ENCODE results near the gene SHROOM4. TPM values are rescaled to one million over a fixed set of nuclear protein-coding genes. Genes with fewer than 3 reads are reported as not detected.

The SHROOM4 gene
- total RNA-seq, 1 donor from 2014 or later = 7.0 TPM

DNA sequence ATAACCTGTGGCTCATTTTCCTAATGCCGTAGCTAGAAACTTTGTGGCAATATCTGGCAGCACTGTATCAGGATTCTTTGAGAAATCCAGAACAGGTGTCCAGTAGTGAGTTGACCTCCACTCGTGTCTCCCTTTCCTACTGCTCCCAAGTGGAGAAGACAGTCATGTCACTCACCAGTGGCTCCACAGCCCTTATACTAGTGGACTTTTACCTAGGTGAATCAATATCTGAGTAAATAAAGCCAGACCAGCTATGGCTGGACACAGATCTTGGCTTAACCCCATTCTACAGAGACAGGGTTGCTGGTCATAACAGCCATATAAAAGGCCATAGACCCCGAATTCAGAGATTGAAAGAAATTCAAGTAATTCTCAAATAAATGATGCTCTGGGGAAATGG is 46.5 kb upstream of the SHROOM4 start:
- Histone ChIP-seq H3K79me2 (ENCODE audit: insufficient read depth, low read length) (no peaks in the 10 kb centered on the region), H3K9ac (ENCODE audit: low read length) (no peak overlapping the region), H3K4me2 (ENCODE audit: low read length) (no peak overlapping the region), H4K20me1 (ENCODE audit: insufficient read depth, low read length) (no peaks in the 10 kb centered on the region), H2AFZ (ENCODE audit: low read depth, low read length) (no peak overlapping the region), H3K4me1 (ENCODE audit: insufficient read depth, low read length) (no peaks in the 10 kb centered on the region), H3K4me3 (ENCODE audit: insufficient read depth, low read depth, low read length) (no peak overlapping the region), H3K27me3 (ENCODE audit: insufficient read depth, low read length) (no peaks in the 10 kb centered on the region), H3K27ac (ENCODE audit: low read depth, low read length) (no peak overlapping the region), H3K36me3 (ENCODE audit: insufficient read depth, low read length) (no peaks in the 10 kb centered on the region), H3K9me3 (ENCODE audit: insufficient read depth, low read depth, low read length) (no peaks in the 10 kb centered on the region)
- no peak overlapping the region for H3K4me3 Mint-ChIP-seq (ENCODE audit: unreplicated experiment)
- H3K9me3 Mint-ChIP-seq (ENCODE audit: unreplicated experiment) = no peaks in the 10 kb centered on the region
- FAIRE-seq (no peak), DNase-seq (ENCODE audit: low read depth) (no peak)
- no peaks in the 10 kb centered on the region for H3K36me3 Mint-ChIP-seq (ENCODE audit: low read depth, unreplicated experiment)
- H3K4me1 Mint-ChIP-seq (ENCODE audit: low read depth, unreplicated experiment) = peaks cover 2% of the 10 kb centered on the region
- no peaks in the 10 kb centered on the region for H3K27me3 Mint-ChIP-seq (ENCODE audit: low read depth, unreplicated experiment)
- TF ChIP-seq, protein P1, sequence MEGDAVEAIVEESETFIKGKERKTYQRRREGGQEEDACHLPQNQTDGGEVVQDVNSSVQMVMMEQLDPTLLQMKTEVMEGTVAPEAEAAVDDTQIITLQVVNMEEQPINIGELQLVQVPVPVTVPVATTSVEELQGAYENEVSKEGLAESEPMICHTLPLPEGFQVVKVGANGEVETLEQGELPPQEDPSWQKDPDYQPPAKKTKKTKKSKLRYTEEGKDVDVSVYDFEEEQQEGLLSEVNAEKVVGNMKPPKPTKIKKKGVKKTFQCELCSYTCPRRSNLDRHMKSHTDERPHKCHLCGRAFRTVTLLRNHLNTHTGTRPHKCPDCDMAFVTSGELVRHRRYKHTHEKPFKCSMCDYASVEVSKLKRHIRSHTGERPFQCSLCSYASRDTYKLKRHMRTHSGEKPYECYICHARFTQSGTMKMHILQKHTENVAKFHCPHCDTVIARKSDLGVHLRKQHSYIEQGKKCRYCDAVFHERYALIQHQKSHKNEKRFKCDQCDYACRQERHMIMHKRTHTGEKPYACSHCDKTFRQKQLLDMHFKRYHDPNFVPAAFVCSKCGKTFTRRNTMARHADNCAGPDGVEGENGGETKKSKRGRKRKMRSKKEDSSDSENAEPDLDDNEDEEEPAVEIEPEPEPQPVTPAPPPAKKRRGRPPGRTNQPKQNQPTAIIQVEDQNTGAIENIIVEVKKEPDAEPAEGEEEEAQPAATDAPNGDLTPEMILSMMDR (IDR thresholded peaks at IDR 0.05; ENCODE audit: insufficient read depth, low read depth, low read length) = no peak
- no peak for TF ChIP-seq EZH2 (IDR thresholded peaks at IDR 0.05; ENCODE audit: insufficient read depth, low read length)
- H3K27ac Mint-ChIP-seq (ENCODE audit: unreplicated experiment) = no peak overlapping the region

DNA sequence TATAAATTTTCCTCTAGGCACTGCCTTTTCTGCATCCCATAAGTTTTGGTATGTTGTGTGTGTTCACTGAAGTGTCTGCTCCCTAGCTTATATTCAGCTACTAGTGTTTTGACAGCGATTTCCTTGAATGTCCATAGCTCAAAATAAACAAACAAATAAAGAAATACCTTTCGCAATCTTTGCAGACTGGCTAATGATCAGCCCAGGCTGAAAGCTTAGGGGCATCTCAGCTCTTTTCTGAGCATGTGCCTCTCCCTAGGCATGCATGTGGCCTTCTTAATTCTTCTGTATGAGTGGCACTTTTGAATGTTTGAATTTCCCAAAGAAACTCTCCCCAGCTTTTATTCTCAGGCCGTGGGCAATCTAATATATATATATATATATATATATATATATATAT is 44.6 kb upstream of the SHROOM4 start:
- Histone ChIP-seq H3K27me3 (ENCODE audit: insufficient read depth, low read length) (no peaks in the 10 kb centered on the region), H3K9me3 (ENCODE audit: insufficient read depth, low read depth, low read length) (no peaks in the 10 kb centered on the region), H4K20me1 (ENCODE audit: insufficient read depth, low read length) (no peaks in the 10 kb centered on the region), H3K4me2 (ENCODE audit: low read length) (no peak overlapping the region), H2AFZ (ENCODE audit: low read depth, low read length) (no peak overlapping the region), H3K4me1 (ENCODE audit: insufficient read depth, low read length) (no peaks in the 10 kb centered on the region), H3K79me2 (ENCODE audit: insufficient read depth, low read length) (no peaks in the 10 kb centered on the region), H3K27ac (ENCODE audit: low read depth, low read length) (no peak overlapping the region), H3K4me3 (ENCODE audit: insufficient read depth, low read depth, low read length) (no peak overlapping the region), H3K9ac (ENCODE audit: low read length) (no peak overlapping the region), H3K36me3 (ENCODE audit: insufficient read depth, low read length) (no peaks in the 10 kb centered on the region)
- Mint-ChIP-seq H3K4me1 (ENCODE audit: low read depth, unreplicated experiment) (no peaks in the 10 kb centered on the region), H3K36me3 (ENCODE audit: low read depth, unreplicated experiment) (no peaks in the 10 kb centered on the region), H3K27ac (ENCODE audit: unreplicated experiment) (no peak overlapping the region), H3K4me3 (ENCODE audit: unreplicated experiment) (no peak overlapping the region), H3K9me3 (ENCODE audit: unreplicated experiment) (no peaks in the 10 kb centered on the region), H3K27me3 (ENCODE audit: low read depth, unreplicated experiment) (no peaks in the 10 kb centered on the region)
- TF ChIP-seq, protein P1 (IDR thresholded peaks at IDR 0.05; ENCODE audit: insufficient read depth, low read depth, low read length) = no peak
- no peak for TF ChIP-seq EZH2 (IDR thresholded peaks at IDR 0.05; ENCODE audit: insufficient read depth, low read length)
- FAIRE-seq (no peak), DNase-seq (ENCODE audit: low read depth) (no peak)

DNA sequence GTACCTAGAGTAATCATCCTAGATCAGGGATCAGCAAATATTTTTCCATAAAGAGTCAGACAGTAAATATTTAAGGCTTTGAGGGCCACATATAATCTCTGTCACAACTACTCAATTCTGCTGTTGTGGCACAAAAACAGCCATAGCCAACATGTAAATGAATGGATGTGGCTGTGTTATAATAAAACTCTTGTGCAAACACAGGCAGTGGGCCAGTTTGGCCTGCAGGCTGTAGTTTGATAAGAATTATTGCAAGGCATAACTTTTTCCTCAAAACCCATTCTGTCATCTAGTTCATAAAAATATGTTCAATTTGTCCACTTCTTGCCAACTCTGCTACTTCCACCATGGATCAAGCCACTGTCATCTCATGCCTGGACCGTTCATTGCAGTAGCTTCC is 39.4 kb upstream of the SHROOM4 start:
- H3K4me1 ChIP-seq (ENCODE audit: insufficient read depth, low read length) = no peaks in the 10 kb centered on the region
- H3K9me3 Mint-ChIP-seq (ENCODE audit: unreplicated experiment) = peaks cover 6% of the 10 kb centered on the region
- DNase-seq (ENCODE audit: low read depth) (no peak), FAIRE-seq (peak; percentile 66)
- no peak overlapping the region for H3K4me3 ChIP-seq (ENCODE audit: insufficient read depth, low read depth, low read length)
- no peak overlapping the region for H3K27ac Mint-ChIP-seq (ENCODE audit: unreplicated experiment)
- no peak overlapping the region for H3K9ac ChIP-seq (ENCODE audit: low read length)
- no peaks in the 10 kb centered on the region for H3K36me3 ChIP-seq (ENCODE audit: insufficient read depth, low read length)
- no peaks in the 10 kb centered on the region for H3K79me2 ChIP-seq (ENCODE audit: insufficient read depth, low read length)
- TF ChIP-seq, protein P1 (IDR thresholded peaks at IDR 0.05; ENCODE audit: insufficient read depth, low read depth, low read length) = no peak
- no peak for TF ChIP-seq EZH2 (IDR thresholded peaks at IDR 0.05; ENCODE audit: insufficient read depth, low read length)
- no peaks in the 10 kb centered on the region for H3K27me3 ChIP-seq (ENCODE audit: insufficient read depth, low read length)
- no peaks in the 10 kb centered on the region for H3K36me3 Mint-ChIP-seq (ENCODE audit: low read depth, unreplicated experiment)
- H3K4me1 Mint-ChIP-seq (ENCODE audit: low read depth, unreplicated experiment) = no peaks in the 10 kb centered on the region
- H3K27ac ChIP-seq (ENCODE audit: low read depth, low read length) = no peak overlapping the region
- no peak overlapping the region for H2AFZ ChIP-seq (ENCODE audit: low read depth, low read length)
- H3K9me3 ChIP-seq (ENCODE audit: insufficient read depth, low read depth, low read length) = no peaks in the 10 kb centered on the region
- no peak overlapping the region for H3K4me2 ChIP-seq (ENCODE audit: low read length)
- H3K4me3 Mint-ChIP-seq (ENCODE audit: unreplicated experiment) = no peak overlapping the region
- H3K27me3 Mint-ChIP-seq (ENCODE audit: low read depth, unreplicated experiment) = no peaks in the 10 kb centered on the region
- no peaks in the 10 kb centered on the region for H4K20me1 ChIP-seq (ENCODE audit: insufficient read depth, low read length)

Measured in astrocyte (in vitro differentiated cells and primary cell).